Esophagus squamous epithelium (tissue), 4 donors: ENCODE results near the gene FFAR3.

Experiments
- CTCF ChIP-seq, 6 experiments: fragments of 450-650 bp in 4 of 6; fragments of 200-600 bp in 2 of 6; sonication (generic) in 2 of 6; IDR thresholded peaks; one replicate each; pipeline ENCODE4 v1.5.1; 2016 to 2019; ENCODE audit warnings: antibody characterized with exemption in 6 of 6, mild to moderate bottlenecking in 4 of 6, moderate library complexity in 4 of 6
- POLR2A ChIP-seq, 4 donors: fragments of 450-650 bp; IDR thresholded peaks; one replicate each; pipeline ENCODE4 v1.6.1; 2017; ENCODE audit warnings: antibody characterized with exemption in 4 of 4, mild to moderate bottlenecking in 4 of 4, moderate library complexity in 3 of 4

GRCh38 chr19:35314031-35314430, 44.2 kb upstream of the FFAR3 start:
- TF ChIP-seq CTCF (IDR thresholded peaks at IDR 0.05) (no peak), POLR2A (IDR thresholded peaks at IDR 0.05) (no peak)
